ENCODE data around the gene CGA.
A peak's percentile ranks its signal among the peaks of the same experiment; 100 is the strongest.
"Not testable (repeated sequence)": the region's sequence is repeated elsewhere in the genome, so short reads cannot be mapped to it uniquely, and the experiment has no call there.

CGA gene

GRCh38 chr6:87095087-87095509 lies at the start of gene CGA:
CGA (minus strand) TSS chr6:87095106; CDS start chr6:87088200, 6,906 bp downstream.
- no peak for DNase-seq (ENCODE audit: low read depth)

GRCh38 chr6:87139927-87140326 lies 45.0 kb upstream of the CGA start:
- DNase-seq (ENCODE audit: low read depth) = not testable (repeated sequence)

GRCh38 chr6:87139236-87139635 lies 44.3 kb upstream of the CGA start:
- DNase-seq (ENCODE audit: low read depth) = peak; percentile 36

- DNase-seq (ENCODE audit: low read depth) = no peak
Observed at GRCh38 chr6:87136963-87137362, 42.1 kb upstream of the CGA start.

GRCh38 chr6:87127737-87128136 lies 32.8 kb upstream of the CGA start:
- DNase-seq (ENCODE audit: low read depth) = no peak

GRCh38 chr6:87126501-87126900 lies 31.6 kb upstream of the CGA start:
- DNase-seq (ENCODE audit: low read depth) = no peak

GRCh38 chr6:87124074-87124473 lies 29.2 kb upstream of the CGA start:
- no peak for DNase-seq (ENCODE audit: low read depth)

- DNase-seq (ENCODE audit: low read depth) = no peak
Observed at GRCh38 chr6:87122477-87122876, 27.6 kb upstream of the CGA start.

GRCh38 chr6:87118054-87118453 lies 23.1 kb upstream of the CGA start:
- no peak for DNase-seq (ENCODE audit: low read depth)

- DNase-seq (ENCODE audit: low read depth) = no peak
Observed at GRCh38 chr6:87116922-87117321, 22.0 kb upstream of the CGA start.

- no peak for DNase-seq (ENCODE audit: low read depth)
Observed at GRCh38 chr6:87115402-87116135, 20.7 kb upstream of the CGA start.

GRCh38 chr6:87110636-87111035 lies 15.7 kb upstream of the CGA start:
- no peak for DNase-seq (ENCODE audit: low read depth)

- no peak for DNase-seq (ENCODE audit: low read depth)
Observed at GRCh38 chr6:87105823-87106222, 10.9 kb upstream of the CGA start.

- no peak for DNase-seq (ENCODE audit: low read depth)
Observed at GRCh38 chr6:87104667-87105066, 9.8 kb upstream of the CGA start.

GRCh38 chr6:87103977-87104601 lies 9.2 kb upstream of the CGA start:
- no peak for DNase-seq (ENCODE audit: low read depth)

- DNase-seq (ENCODE audit: low read depth) = no peak
Observed at GRCh38 chr6:87102151-87102621, 7.3 kb upstream of the CGA start.

- DNase-seq (ENCODE audit: low read depth) = no peak
Observed at GRCh38 chr6:87101067-87101466, 6.2 kb upstream of the CGA start.

GRCh38 chr6:87100216-87100615 lies 5.3 kb upstream of the CGA start:
- no peak for DNase-seq (ENCODE audit: low read depth)

- no peak for DNase-seq (ENCODE audit: low read depth)
Observed at GRCh38 chr6:87099472-87099871, 4.6 kb upstream of the CGA start.

GRCh38 chr6:87094576-87094975 lies 330 bp downstream of the CGA start:
- DNase-seq (ENCODE audit: low read depth) = no peak

- DNase-seq (ENCODE audit: low read depth) = no peak
Observed at GRCh38 chr6:87093651-87094050, 1.3 kb downstream of the CGA start.

GRCh38 chr6:87093199-87093598 lies 1.7 kb downstream of the CGA start:
- no peak for DNase-seq (ENCODE audit: low read depth)

GRCh38 chr6:87092435-87092834 lies 2.5 kb downstream of the CGA start:
- DNase-seq (ENCODE audit: low read depth) = no peak

GRCh38 chr6:87089135-87089534 lies 5.8 kb downstream of the CGA start:
- DNase-seq (ENCODE audit: low read depth) = no peak
